ENCODE results near the gene OR6B2. TPM values are rescaled to one million over a fixed set of nuclear protein-coding genes. Genes with fewer than 3 reads are reported as not detected.

The OR6B2 gene
- total RNA-seq, 1 experiment from 2014 or later: not detected

DNA sequence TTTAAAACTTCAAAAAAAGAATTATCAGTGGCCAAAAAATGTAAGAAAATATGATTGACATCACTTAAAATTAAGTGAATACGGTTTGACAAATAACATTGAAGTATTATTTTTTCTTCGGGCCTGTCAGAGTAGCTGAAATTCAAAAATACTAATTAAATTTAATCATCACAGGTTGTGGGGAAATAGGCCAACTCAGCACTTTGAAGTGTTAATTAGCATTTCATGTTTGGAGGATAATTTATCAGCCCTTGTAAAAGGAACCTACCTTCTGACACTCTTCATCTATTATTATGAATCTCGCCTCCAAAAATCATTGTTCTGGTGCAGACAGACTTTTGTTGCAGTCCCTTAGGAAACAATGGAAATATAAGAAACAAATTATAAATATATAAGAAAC, 40.7 kb upstream of the OR6B2 start:
- H3K9me3 Mint-ChIP-seq (ENCODE audit: low read depth, unreplicated experiment): no peaks in the 10 kb centered on the region
- intact Hi-C loops (cut with micrococcal nuclease; ENCODE audit: unreplicated experiment): no loop called here
- no peaks in the 10 kb centered on the region for H3K4me1 Mint-ChIP-seq (ENCODE audit: low read depth, unreplicated experiment)
- CTCF ChIA-PET: no interaction called here
- TF ChIP-seq, protein P1, sequence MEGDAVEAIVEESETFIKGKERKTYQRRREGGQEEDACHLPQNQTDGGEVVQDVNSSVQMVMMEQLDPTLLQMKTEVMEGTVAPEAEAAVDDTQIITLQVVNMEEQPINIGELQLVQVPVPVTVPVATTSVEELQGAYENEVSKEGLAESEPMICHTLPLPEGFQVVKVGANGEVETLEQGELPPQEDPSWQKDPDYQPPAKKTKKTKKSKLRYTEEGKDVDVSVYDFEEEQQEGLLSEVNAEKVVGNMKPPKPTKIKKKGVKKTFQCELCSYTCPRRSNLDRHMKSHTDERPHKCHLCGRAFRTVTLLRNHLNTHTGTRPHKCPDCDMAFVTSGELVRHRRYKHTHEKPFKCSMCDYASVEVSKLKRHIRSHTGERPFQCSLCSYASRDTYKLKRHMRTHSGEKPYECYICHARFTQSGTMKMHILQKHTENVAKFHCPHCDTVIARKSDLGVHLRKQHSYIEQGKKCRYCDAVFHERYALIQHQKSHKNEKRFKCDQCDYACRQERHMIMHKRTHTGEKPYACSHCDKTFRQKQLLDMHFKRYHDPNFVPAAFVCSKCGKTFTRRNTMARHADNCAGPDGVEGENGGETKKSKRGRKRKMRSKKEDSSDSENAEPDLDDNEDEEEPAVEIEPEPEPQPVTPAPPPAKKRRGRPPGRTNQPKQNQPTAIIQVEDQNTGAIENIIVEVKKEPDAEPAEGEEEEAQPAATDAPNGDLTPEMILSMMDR (IDR thresholded peaks at IDR 0.05; ENCODE audit: unreplicated experiment): no peak
- no peak overlapping the region for H3K27ac Mint-ChIP-seq (ENCODE audit: unreplicated experiment)
- no TSS peak for BruUV-seq (replicated peaks)
- no peaks in the 10 kb centered on the region for H3K36me3 Mint-ChIP-seq (ENCODE audit: insufficient read depth, unreplicated experiment)
- peaks cover 84% of the 10 kb centered on the region for H3K27me3 Mint-ChIP-seq (ENCODE audit: unreplicated experiment)
- no peak for DNase-seq
- H3K4me3 Mint-ChIP-seq (ENCODE audit: low read depth, unreplicated experiment): no peak overlapping the region

DNA sequence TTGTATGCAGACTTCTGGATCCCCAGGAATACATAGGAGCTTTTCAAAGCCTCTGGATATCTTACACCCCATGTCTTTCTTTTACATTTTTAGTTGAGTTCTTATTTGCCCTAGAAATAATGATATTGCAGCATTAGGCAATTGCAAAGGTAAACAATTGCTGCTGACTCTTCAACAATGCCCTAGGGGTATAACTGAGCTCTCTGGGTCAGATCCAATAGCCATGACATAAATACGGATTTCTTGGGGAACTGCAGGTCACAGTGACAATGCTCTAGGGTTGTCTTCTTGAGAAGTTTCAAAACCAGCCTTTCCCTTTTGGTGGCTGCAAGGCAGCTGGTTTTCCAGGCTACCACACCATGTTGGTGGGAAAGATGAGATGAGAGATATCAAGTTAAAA, 39.6 kb upstream of the OR6B2 start:
- intact Hi-C loops (cut with micrococcal nuclease; ENCODE audit: unreplicated experiment): no loop called here
- TF ChIP-seq, protein P1 (IDR thresholded peaks at IDR 0.05; ENCODE audit: unreplicated experiment): no peak

DNA sequence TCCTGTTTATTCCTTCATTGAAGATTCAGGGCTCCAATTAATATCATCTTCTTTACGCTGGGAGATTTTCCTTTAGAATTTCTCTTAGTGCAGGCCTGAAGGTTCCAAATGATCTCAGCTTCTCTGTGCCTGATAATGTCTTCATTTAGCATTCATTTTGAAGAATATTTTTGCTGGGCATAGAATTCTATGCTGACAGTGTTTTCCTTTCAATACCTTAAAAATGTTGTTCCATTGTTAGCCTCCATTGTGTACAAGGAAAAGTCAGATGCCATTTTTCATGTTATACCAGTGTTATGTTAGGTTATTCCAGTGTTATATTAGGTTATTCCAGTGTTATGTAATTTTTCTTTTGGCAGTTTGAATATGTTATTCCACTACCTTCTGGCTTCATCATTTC, 38.0 kb upstream of the OR6B2 start:
- Mint-ChIP-seq H3K27me3 (ENCODE audit: unreplicated experiment) (peaks cover 82% of the 10 kb centered on the region), H3K4me1 (ENCODE audit: low read depth, unreplicated experiment) (no peaks in the 10 kb centered on the region), H3K27ac (ENCODE audit: unreplicated experiment) (no peak overlapping the region), H3K4me3 (ENCODE audit: low read depth, unreplicated experiment) (no peak overlapping the region), H3K9me3 (ENCODE audit: low read depth, unreplicated experiment) (no peaks in the 10 kb centered on the region), H3K36me3 (ENCODE audit: insufficient read depth, unreplicated experiment) (no peaks in the 10 kb centered on the region)
- TF ChIP-seq, protein P1 (IDR thresholded peaks at IDR 0.05; ENCODE audit: unreplicated experiment): no peak
- DNase-seq: no peak
- BruUV-seq (replicated peaks): no TSS peak
- intact Hi-C loops (cut with micrococcal nuclease; ENCODE audit: unreplicated experiment): no loop called here
- CTCF ChIA-PET: interaction anchor here (0.6 kb wide), 1 partner anchor 19 kb away, joined by 3 read pairs; no protein-coding TSS in a partner anchor

More for the DNA sequence above, 39.6 kb upstream of the OR6B2 start:
- BruUV-seq (replicated peaks): no TSS peak
- no peak overlapping the region for H3K27ac Mint-ChIP-seq (ENCODE audit: unreplicated experiment)
- no peaks in the 10 kb centered on the region for H3K36me3 Mint-ChIP-seq (ENCODE audit: insufficient read depth, unreplicated experiment)
- CTCF ChIA-PET: no interaction called here
- H3K4me1 Mint-ChIP-seq (ENCODE audit: low read depth, unreplicated experiment): no peaks in the 10 kb centered on the region
- no peak overlapping the region for H3K4me3 Mint-ChIP-seq (ENCODE audit: low read depth, unreplicated experiment)
- DNase-seq: no peak
- peaks cover 84% of the 10 kb centered on the region for H3K27me3 Mint-ChIP-seq (ENCODE audit: unreplicated experiment)
- H3K9me3 Mint-ChIP-seq (ENCODE audit: low read depth, unreplicated experiment): no peaks in the 10 kb centered on the region

DNA sequence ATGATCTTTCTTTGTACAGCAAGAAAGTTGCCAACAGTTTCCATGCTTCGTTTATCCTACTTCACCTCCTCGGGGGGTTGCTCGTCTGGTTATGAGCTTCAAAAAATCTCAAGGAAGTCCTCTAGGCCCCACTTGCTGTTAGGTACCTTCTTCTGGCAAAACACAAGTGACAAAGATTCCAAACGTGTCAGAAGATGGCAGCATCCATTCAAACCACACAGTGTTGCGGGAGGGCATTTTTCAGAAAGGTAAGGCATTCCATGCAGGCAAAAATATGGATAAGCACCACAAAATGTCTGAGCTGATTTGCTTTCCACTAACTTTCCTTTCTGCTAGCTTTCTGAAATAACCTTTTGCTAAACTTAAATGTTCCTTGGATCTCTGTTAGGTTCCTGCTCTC, 36.3 kb upstream of the OR6B2 start:
- TF ChIP-seq, protein P1 (IDR thresholded peaks at IDR 0.05; ENCODE audit: unreplicated experiment): no peak

More for the DNA sequence above, 36.3 kb upstream of the OR6B2 start:
- no peak overlapping the region for H3K4me3 Mint-ChIP-seq (ENCODE audit: low read depth, unreplicated experiment)
- no peaks in the 10 kb centered on the region for H3K9me3 Mint-ChIP-seq (ENCODE audit: low read depth, unreplicated experiment)
- H3K27ac Mint-ChIP-seq (ENCODE audit: unreplicated experiment): no peak overlapping the region
- no peaks in the 10 kb centered on the region for H3K4me1 Mint-ChIP-seq (ENCODE audit: low read depth, unreplicated experiment)
- CTCF ChIA-PET: no interaction called here
- intact Hi-C loops (cut with micrococcal nuclease; ENCODE audit: unreplicated experiment): no loop called here
- BruUV-seq (replicated peaks): no TSS peak
- peaks cover 85% of the 10 kb centered on the region for H3K27me3 Mint-ChIP-seq (ENCODE audit: unreplicated experiment)
- H3K36me3 Mint-ChIP-seq (ENCODE audit: insufficient read depth, unreplicated experiment): no peaks in the 10 kb centered on the region
- DNase-seq: no peak

All from Calu3 (cell line).